Activated gamma-delta T cell (primary cell): ENCODE measurements around the gene DCTN1.

Experiments
- DNase-seq: peaks from one replicate; lab custom pipeline; 2025; lab: John Stamatoyannopoulos, UW

The DCTN1 gene

DNA sequence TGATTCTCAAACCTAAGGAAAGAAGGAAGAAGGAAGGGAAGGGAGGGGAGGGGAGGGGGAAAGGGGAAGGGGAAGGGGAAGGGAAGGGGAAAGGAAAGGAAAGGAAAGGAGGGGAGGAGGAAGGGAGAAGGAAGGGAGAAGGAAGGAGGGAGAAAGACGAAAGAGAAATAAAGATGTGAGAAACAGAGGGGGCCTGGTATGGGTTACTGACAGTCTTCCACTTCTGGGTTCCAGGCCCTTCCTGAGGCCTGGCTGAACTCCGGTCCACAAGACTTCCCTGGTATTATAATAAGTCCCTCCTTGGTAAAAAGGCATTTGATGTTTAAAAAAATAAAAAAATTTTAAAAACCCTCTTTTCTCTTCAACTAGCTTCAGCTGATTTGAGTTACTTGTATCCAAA lies 54.3 kb downstream of the DCTN1 start:
- no peak for DNase-seq

DNA sequence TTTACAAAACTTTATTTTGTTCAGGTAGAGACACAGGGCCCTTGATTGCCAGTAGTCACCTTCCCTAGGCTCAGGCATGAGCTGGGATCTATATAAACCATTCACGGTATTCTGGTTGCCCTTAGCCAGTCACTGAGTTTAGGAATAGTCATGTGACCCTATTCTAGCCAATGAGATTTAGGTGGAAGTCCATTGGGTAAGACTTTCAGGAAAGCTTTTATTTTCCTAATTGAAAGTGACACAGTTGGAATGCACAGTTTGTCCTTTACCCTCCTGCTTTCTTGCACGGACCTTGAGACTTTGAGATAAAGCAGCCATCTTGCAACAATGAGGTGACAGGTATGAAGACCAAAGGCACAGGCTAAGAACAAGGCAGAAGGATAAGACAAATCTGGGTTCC lies 58.4 kb downstream of the DCTN1 start:
- DNase-seq = no peak

DNA sequence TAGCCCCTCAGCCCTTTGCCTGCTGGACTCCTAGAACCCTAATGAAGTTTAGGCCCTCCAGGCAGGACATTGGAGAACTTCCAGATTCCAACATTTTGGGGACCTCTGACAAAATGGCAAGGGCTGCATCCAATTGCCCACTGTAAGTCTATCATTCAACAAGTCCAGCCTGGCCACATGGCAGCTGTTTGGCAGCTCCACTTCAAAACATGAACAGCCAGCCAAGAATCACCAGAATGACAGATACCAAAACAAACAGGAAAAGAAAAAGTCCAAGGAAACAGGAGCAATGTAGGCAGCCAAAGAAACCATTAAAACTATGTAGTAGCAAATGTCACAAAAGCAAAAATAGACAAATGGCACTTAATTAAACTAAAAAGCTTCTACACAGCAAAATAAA lies 62.4 kb downstream of the DCTN1 start:
- no peak for DNase-seq

DNA sequence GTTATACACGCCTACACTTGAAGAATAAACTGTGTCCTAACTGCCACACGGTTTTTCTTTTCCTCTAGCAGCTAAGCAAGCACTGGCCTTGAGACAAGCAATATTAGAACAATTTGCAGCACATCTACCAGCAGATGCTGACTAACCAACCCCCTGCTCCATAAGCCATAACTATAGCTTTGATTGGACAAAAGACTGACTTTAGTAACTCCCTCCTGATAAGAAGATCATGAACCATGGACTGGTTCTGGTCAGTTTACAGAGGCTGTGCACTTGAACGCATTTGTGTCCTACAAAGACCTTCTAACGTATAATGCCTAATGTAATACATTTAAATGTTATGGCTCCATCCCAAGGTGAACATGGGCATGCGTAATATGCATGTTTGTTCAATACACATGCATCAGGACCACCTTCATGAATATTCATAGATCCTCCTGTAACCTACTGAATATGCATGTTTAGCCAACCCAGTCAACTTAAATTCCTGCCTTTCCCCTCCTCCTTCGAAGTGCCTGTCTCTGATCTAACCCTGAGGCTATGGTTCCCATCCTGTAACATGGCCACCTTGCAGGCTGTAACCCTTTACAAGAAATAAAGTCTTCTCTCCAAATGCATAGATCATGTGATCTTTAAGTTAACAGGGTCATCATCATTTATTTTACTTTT lies 63.4 kb downstream of the DCTN1 start:
- DNase-seq = no peak

DNA sequence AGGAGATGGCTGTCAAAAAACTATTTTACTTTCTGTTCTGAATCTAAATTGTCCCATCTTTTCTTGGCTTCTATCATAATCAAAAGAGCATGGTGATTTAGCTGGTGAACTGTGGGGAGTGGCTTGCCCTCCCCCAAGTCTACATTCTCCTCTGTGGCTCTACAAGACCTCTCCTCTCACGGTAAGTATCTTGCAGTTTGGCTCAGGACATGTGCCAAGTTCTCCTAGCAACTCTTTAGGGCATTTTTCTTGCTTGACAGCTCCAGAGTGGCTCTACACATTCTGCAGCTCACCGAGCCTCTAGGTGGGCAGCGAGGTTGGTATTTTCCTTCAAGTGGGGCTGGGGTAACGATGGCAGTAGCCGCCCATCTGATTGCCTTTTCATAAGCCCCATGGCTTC lies 66.0 kb downstream of the DCTN1 start:
- no peak for DNase-seq

DNA sequence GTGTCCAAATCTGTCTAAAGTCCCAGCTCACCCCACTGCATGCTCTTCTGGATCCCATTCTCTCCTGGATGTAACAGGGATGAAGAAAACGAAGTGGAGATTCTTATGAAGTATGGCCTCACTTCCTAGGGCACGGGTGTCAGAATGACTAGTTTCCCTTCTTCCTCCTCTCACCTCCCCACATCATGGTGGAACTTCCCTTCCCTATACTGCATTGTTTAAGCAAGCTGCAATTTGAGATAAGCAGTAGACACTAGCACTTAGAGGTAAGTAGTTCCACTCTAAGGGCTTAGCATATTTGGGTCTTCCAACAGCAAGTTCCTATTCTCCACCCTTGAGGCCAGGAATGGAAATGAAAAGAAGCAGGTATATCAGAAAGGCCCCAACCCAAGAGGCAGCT lies 66.6 kb downstream of the DCTN1 start:
- DNase-seq = no peak

DNA sequence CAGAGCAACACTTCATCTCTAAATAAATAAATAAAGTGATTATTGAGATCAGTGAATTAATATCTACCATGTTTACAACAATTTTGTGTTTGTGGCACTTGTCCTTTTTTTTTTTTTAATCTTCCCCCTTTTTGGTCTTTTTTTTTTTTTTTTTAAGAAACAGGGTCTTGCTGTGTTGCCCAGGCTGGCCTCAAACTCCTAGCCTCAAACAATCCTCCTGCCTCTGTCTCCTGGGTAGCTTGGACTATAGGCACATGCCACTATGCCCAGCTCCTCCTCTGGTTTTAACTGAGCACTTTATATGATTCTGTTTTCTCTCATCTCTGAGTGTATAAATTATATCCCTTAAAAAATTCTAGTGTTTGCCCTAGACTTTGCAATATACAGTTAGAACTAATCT lies 67.2 kb downstream of the DCTN1 start:
- DNase-seq = no peak
